Ectodermal cell (in vitro differentiated cells): ENCODE measurements around the gene AP4S1.

Experiments used
- H3K27ac ChIP-seq: 2 replicates; pipeline ENCODE4 v1.7.0; 2013; ENCODE audit warnings: mild to moderate bottlenecking, low read depth, low read length; ENCODE audit not compliant: insufficient read depth, poor library complexity, severe bottlenecking
- H3K27me3 ChIP-seq: 2 replicates; pipeline ENCODE4 v1.7.0; 2013; ENCODE audit warnings: mild to moderate bottlenecking, low read length; ENCODE audit not compliant: insufficient read depth, control insufficient read depth, poor library complexity, severe bottlenecking
- H3K36me3 ChIP-seq: one replicate; pipeline ENCODE4 v1.7.0; 2013; ENCODE audit warnings: low read length; ENCODE audit not compliant: control insufficient read depth, insufficient read depth
- H3K4me1 ChIP-seq: one replicate; pipeline ENCODE4 v1.7.0; 2013; ENCODE audit warnings: low read length; ENCODE audit not compliant: control insufficient read depth, insufficient read depth
- H3K4me3 ChIP-seq: 2 replicates; pipeline ENCODE4 v1.7.0; 2013; ENCODE audit warnings: low read depth, low read length, control low read depth; ENCODE audit not compliant: insufficient read depth
- H3K9me3 ChIP-seq: 2 replicates; pipeline ENCODE4 v1.7.0; 2013; ENCODE audit warnings: mild to moderate bottlenecking, low read length, moderate library complexity; ENCODE audit not compliant: control insufficient read depth
- WGBS, 2 experiments: methylation state at CpG; one replicate each; pipeline ENCODE4 v1.1.7; 2013; ENCODE audit warnings: missing lambda C conversion rate in 2 of 2; 5-methylcytosine and 5-hydroxymethylcytosine counted together

The AP4S1 gene

DNA sequence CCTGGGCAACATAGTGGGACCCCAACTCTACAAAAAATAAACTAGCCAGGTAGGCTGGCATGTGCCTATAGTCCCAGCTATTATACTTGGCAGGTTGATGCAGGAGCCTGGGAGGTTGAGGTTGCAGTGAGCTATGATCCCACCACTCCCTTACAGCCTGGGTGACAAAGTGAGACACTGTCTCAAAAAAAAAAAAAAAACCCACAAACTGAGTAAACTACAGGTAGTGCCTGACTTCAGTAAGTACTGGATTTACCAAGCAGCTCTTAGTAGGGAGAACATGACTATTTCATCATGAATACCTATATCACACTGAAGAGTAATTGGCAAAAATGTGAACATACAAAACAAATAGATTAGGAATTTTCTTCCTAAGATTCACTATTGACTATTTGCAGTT is 32.4 kb upstream of the AP4S1 start:
- Histone ChIP-seq H3K4me1 (peaks cover 6% of the 10 kb centered on the region), H3K27ac (no peak overlapping the region), H3K9me3 (peaks cover 3% of the 10 kb centered on the region), H3K36me3 (no peaks in the 10 kb centered on the region), H3K27me3 (no peaks in the 10 kb centered on the region), H3K4me3 (no peak overlapping the region)

GRCh38 chr14:30994681-30995620 is 30.5 kb upstream of the AP4S1 start:
- Histone ChIP-seq H3K4me1 (peaks cover 6% of the 10 kb centered on the region), H3K9me3 (peaks cover 6% of the 10 kb centered on the region), H3K36me3 (peaks cover 6% of the 10 kb centered on the region), H3K27ac (no peak overlapping the region), H3K27me3 (no peaks in the 10 kb centered on the region), H3K4me3 (no peak overlapping the region)
- 59 to 62% methylated on average over 4 of the region's 4 CpGs for WGBS, 2 experiments

GRCh38 chr14:30995689-30996088 is 29.8 kb upstream of the AP4S1 start:
- Histone ChIP-seq H3K4me3 (no peak overlapping the region), H3K4me1 (peaks cover 8% of the 10 kb centered on the region), H3K27ac (no peak overlapping the region), H3K36me3 (peaks cover 6% of the 10 kb centered on the region), H3K9me3 (peaks cover 6% of the 10 kb centered on the region), H3K27me3 (no peaks in the 10 kb centered on the region)
- WGBS, 2 experiments = 66 to 85% methylated on average over 3 of the region's 3 CpGs

DNA sequence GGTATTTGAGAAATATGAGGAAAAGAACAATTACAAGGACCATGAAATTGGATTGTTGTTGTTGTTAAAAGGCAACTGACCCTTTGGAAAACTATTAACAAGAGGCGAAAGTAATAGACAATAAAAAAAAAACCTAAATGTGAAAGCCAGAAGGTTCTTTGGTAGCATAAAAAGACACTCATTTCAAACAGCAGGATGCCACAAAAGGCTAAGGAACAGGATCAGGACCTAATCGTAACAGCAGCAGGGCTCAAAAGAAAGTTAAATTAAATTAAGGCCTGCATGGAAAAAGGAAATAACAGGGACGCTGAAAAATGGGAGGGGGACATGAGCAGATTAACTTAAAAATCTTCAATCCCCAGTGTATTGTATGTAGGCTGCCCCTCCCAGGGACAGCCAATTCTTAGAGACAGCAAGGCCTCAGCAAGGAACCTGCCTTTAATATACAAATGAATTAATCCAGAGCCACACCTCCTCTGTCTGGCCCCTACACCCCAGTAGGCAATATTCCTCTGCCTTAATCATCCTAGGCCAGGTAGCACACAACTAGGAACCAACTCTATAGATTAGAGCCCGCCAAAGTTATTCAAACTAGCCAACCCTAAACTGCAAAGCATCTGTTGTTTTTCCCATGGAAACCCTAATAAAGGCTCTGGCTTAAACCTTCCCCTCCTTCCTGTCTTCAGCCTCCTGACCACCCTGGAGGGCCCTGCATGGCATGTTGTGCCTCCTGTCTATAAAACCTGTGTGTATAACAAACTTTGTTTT is 28.4 kb upstream of the AP4S1 start:
- peaks cover 6% of the 10 kb centered on the region for H3K36me3 ChIP-seq
- H3K27ac ChIP-seq = peak overlapping the region; percentile 4
- H3K27me3 ChIP-seq = no peaks in the 10 kb centered on the region
- WGBS, 2 experiments = 18 to 23% methylated on average over 4 of the region's 4 CpGs
- peaks cover 9% of the 10 kb centered on the region for H3K4me1 ChIP-seq
- no peak overlapping the region for H3K4me3 ChIP-seq
- H3K9me3 ChIP-seq = peaks cover 6% of the 10 kb centered on the region

DNA sequence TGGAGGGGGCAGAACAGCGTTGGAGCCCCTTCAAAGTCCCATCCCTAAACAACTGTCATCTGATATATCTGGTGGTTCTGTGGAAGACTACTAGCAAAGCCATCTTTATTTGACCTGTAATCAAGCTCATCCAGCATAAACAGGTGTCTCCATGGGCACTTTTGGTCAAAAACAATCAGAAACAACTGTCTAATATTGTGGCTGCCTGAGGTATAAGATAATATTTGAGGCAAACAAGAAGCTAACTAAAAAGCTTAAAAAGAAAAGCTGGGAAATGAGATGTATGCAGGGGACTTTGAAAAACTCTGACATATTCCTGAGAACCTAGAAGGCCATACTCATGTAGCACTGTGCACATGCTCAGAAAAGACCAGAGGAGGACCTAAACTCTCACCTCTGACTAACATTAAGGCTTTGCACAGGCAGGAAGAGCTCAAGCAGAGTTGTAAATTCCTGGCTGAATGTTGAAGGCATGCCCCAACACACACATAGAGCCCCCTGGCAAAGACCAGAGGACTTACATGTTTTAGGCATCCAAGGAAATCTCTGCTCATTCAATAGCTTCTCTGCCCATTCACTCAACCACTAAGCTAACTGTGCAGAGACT is 27.2 kb upstream of the AP4S1 start:
- H3K4me3 ChIP-seq = no peak overlapping the region
- H3K4me1 ChIP-seq = peaks cover 9% of the 10 kb centered on the region
- H3K36me3 ChIP-seq = peaks cover 6% of the 10 kb centered on the region
- no peaks in the 10 kb centered on the region for H3K27me3 ChIP-seq
- WGBS, 2 experiments = 86 to 96% methylated on average over 1 of the region's 1 CpG
- peaks cover 6% of the 10 kb centered on the region for H3K9me3 ChIP-seq
- H3K27ac ChIP-seq = no peak overlapping the region

DNA sequence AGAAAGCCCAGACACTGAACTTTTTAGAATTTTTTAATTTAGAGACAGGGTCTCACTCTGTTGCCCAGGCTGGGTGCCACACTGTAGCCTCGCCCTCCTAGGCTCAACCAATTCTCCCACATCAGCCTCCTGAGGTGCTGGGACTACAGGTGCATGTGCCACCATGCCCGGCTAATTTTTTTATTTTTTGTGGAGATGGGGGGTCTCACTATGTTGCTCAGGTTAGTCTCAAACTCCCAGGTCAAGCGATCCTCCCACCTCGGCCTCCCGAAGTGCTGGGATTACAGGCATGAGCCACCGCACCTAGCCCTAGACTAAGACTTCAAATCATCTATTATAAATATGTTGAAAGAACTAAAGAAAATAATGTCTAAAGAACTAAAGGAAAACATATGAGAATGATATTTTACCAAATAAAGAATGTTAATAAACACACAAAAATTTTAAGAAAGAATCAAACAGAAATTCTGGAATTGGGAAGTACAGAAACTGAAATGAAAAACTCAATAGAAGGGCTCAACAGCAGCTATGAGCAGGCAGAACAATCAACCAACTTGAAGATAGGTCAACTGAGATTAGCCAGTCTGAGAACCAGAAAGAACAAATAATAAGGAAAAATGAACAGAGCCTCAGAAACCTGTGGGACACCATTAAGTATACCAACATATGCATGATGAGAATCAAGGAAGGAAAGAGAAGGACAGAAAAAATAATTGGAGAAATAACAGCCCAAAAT is 26.2 kb upstream of the AP4S1 start:
- WGBS, 2 experiments = 94 to 96% methylated on average over 3 to 6 of the region's 6 CpGs
- Histone ChIP-seq H3K36me3 (peaks cover 6% of the 10 kb centered on the region), H3K4me3 (no peak overlapping the region), H3K4me1 (peaks cover 9% of the 10 kb centered on the region), H3K27me3 (no peaks in the 10 kb centered on the region), H3K27ac (no peak overlapping the region), H3K9me3 (peaks cover 6% of the 10 kb centered on the region)

DNA sequence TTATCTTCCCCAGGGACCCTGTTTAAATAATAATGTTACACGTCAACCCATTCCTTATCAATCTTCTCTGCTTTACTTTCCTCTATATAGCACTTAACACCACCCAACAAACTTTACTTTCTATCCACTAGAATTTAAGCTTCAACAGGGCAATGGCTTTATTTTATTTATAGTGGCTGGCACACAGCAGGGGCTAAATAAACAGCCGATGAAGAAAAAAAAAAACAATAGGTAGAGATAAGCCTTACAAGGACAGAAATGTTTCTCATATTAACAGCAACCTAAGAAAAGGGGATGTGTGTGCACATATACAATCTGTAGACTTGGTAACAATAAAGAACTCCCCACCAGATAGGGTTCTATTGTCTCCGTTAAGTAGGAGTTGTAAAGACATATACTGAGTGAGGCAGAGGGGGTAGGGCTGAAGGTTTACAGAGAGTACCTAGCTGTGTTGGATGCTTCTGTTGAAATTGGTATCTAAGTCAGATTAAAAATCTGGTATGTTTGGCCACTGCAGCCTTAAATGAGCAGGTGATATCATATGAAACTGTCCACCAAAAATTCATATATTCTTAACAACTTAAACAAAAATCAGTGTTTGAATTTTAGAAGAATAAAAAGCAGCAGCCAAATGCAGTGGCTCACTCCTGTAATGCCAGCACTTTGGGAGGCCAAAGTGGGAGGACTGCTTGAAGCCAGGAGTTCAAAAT is 24.7 kb upstream of the AP4S1 start:
- no peak overlapping the region for H3K27ac ChIP-seq
- H3K27me3 ChIP-seq = no peaks in the 10 kb centered on the region
- peaks cover 9% of the 10 kb centered on the region for H3K4me1 ChIP-seq
- no peak overlapping the region for H3K4me3 ChIP-seq
- H3K9me3 ChIP-seq = peaks cover 6% of the 10 kb centered on the region
- H3K36me3 ChIP-seq = peaks cover 6% of the 10 kb centered on the region
- WGBS, 2 experiments = 46 to 69% methylated on average over 2 to 3 of the region's 3 CpGs

DNA sequence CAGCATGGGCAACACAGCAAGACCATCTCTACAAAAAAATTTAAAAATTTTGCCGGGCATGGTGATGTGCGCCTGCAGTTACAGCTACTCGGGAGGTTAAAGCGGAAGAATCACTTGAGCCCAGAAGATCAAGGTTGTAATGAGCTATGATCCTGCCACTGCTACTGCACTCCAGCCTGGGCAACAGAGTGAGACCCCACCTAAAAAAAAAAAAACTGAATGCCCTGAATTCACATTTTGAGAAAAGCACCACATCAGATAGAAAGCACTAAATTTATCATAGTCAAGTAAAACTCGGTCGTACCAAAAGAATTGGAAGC is 24.1 kb upstream of the AP4S1 start:
- no peaks in the 10 kb centered on the region for H3K27me3 ChIP-seq
- H3K4me1 ChIP-seq = peaks cover 9% of the 10 kb centered on the region
- H3K36me3 ChIP-seq = peaks cover 6% of the 10 kb centered on the region
- WGBS, 2 experiments = 79 to 81% methylated on average over 6 of the region's 6 CpGs
- peaks cover 6% of the 10 kb centered on the region for H3K9me3 ChIP-seq
- no peak overlapping the region for H3K4me3 ChIP-seq
- no peak overlapping the region for H3K27ac ChIP-seq

- Histone ChIP-seq H3K4me3 (no peak overlapping the region), H3K27me3 (no peaks in the 10 kb centered on the region), H3K4me1 (peaks cover 3% of the 10 kb centered on the region), H3K36me3 (peaks cover 6% of the 10 kb centered on the region), H3K27ac (no peak overlapping the region), H3K9me3 (peaks cover under 1% of the 10 kb centered on the region)
- 91 to 93% methylated on average over 3 of the region's 3 CpGs for WGBS, 2 experiments
Measured at GRCh38 chr14:31003284-31003683, 22.2 kb upstream of the AP4S1 start.
